Measurements from ENCODE around the gene HTATSF1. TPM values are rescaled to one million over a fixed set of nuclear protein-coding genes. Genes with fewer than 3 reads are reported as not detected.

The HTATSF1 gene
- total and polyA plus RNA-seq, 10 of the 15 experiments (the other 5 are each of a cell fraction or from before 2014, with no cell fraction given) = 1.9 to 59.8 (median 28.3) TPM

- no peak for TF ChIP-seq PRDM15 (CRISPR knock-in tag; IDR thresholded peaks at IDR 0.05)
Observed at GRCh38 chrX:136496764-136497555, 432 bp upstream of the HTATSF1 start (continued).

GRCh38 chrX:136519069-136519468 lies 21.7 kb downstream of the HTATSF1 start:
- H3K4me1 ChIP-seq (ENCODE audit: control insufficient read depth, insufficient read depth, low read length) = no peaks in the 10 kb centered on the region
- no peak overlapping the region for H3K4me2 ChIP-seq (ENCODE audit: control insufficient read depth, insufficient read depth)
- ATAC-seq (no peak), FAIRE-seq (no peak), DNase-seq (ENCODE audit: low read depth, low spot score) (no peak)
- in situ Hi-C loops (cut with MboI) (no loop called here), intact Hi-C loops (cut with micrococcal nuclease; ENCODE audit: unreplicated experiment) (no loop called here)
- H2AFZ ChIP-seq (ENCODE audit: control insufficient read depth, low read depth, low read length) = no peak overlapping the region
- no peak overlapping the region for H3K27ac ChIP-seq (ENCODE audit: control insufficient read depth, insufficient read depth)
- ChIA-PET POLR2A (interaction anchor here (0.7 kb wide), 1 partner anchor 92 kb away, joined by 3 read pairs; no protein-coding TSS in a partner anchor), CTCF (no interaction called here), RAD21 (ENCODE audit: unreplicated experiment) (no interaction called here), SMC1A (ENCODE audit: uncharacterized antibody, unreplicated experiment) (no interaction called here)
- no peaks in the 10 kb centered on the region for H3K36me3 ChIP-seq (ENCODE audit: control insufficient read depth in 2 of 2, insufficient read depth in 2 of 2, low read length in 1 of 2)
- no peak overlapping the region for H3K4me3 ChIP-seq
- BruUV-seq (replicated peaks) = no TSS peak
- no peaks in the 10 kb centered on the region for H3K27me3 ChIP-seq (replicated peaks in 1 of 2; ENCODE audit: control insufficient read depth in 2 of 2, insufficient read depth in 2 of 2, low read length in 1 of 2)
- no peak overlapping the region for H3K9ac ChIP-seq (ENCODE audit: control insufficient read depth, insufficient read depth, low read length)
- no peak for TF ChIP-seq BHLHE40 (IDR thresholded peaks at IDR 0.05; ENCODE audit: borderline replicate concordance in 1 of 2, low read depth in 2 of 2, low read length in 1 of 2)
- no peak for TF ChIP-seq RCOR1 (conservative IDR thresholded peaks at IDR 0.05; ENCODE audit: low read depth, low read length)
- no peak for TF ChIP-seq SRF (IDR thresholded peaks at IDR 0.05; ENCODE audit: low read depth in 2 of 2, low read length in 2 of 2)
- no peak for TF ChIP-seq ESRRA (IDR thresholded peaks at IDR 0.05; ENCODE audit: low read length)
- no peak for TF ChIP-seq HCFC1 (IDR thresholded peaks at IDR 0.05; ENCODE audit: low read length)
- no peak for TF ChIP-seq MTA2 (IDR thresholded peaks at IDR 0.05; ENCODE audit: low read depth)
- no peak for TF ChIP-seq JUNB (IDR thresholded peaks at IDR 0.05)
- TF ChIP-seq RFX5 (IDR thresholded peaks at IDR 0.05; ENCODE audit: low read depth, low read length) = no peak
- TF ChIP-seq BMI1 (IDR thresholded peaks at IDR 0.05; ENCODE audit: borderline replicate concordance) = no peak
- no peak for TF ChIP-seq NR2F1 (conservative IDR thresholded peaks at IDR 0.05)
- TF ChIP-seq KLF5 (IDR thresholded peaks at IDR 0.05; ENCODE audit: partially characterized antibody) = no peak
- TF ChIP-seq NBN (IDR thresholded peaks at IDR 0.05) = no peak
- no peaks in the 10 kb centered on the region for H3K9me3 ChIP-seq (replicated peaks; ENCODE audit: control insufficient read depth, insufficient read depth, low read length)
- no peaks in the 10 kb centered on the region for H4K20me1 ChIP-seq (ENCODE audit: control insufficient read depth, insufficient read depth)
- WGBS (ENCODE audit: insufficient coverage, insufficient replicate concordance, low lambda C conversion rate, missing lambda C conversion rate) = 51% methylated on average over 5 of the region's 5 CpGs
- H3K79me2 ChIP-seq (ENCODE audit: control insufficient read depth, insufficient read depth, low read length) = no peaks in the 10 kb centered on the region

Data from GM12878 (cell line).